Gastroesophageal sphincter (tissue), 4 donors: ENCODE results near the gene GALNT17. TPM values are rescaled to one million over a fixed set of nuclear protein-coding genes. Genes with fewer than 3 reads are reported as not detected.
A peak's percentile ranks its signal among the peaks of the same experiment; 100 is the strongest.

ENCODE experiments used
- ATAC-seq: fragments of 150-250 bp; one replicate; pipeline ENCODE4 v1.9.1; 2016; ENCODE audit warnings: mild to moderate bottlenecking, moderate library complexity
- H3K27ac ChIP-seq, 4 donors: fragments of 200-600 bp; sonication (generic) in 3 of 4; 1 replicate in 3 of 4; 2 replicates in 1 of 4; pipeline ENCODE4 v1.5.1; 2016 to 2019
- H3K27me3 ChIP-seq: fragments of 200-600 bp; sonication (generic); one replicate; pipeline ENCODE4 v1.5.1; 2019
- H3K36me3 ChIP-seq, 2 donors: fragments of 200-600 bp; sonication (generic); one replicate each; pipeline ENCODE4 v1.5.1; 2019; ENCODE audit warnings: control low read depth in 1 of 2
- H3K4me1 ChIP-seq, 3 donors: fragments of 200-600 bp; sonication (generic); 1 replicate in 2 of 3; 2 replicates in 1 of 3; pipeline ENCODE4 v1.5.1; 2016 to 2019; ENCODE audit warnings: control low read depth in 2 of 3
- H3K4me3 ChIP-seq, 2 donors: fragments of 200-600 bp; sonication (generic); one replicate each; pipeline ENCODE4 v1.5.1; 2019; ENCODE audit warnings: mild to moderate bottlenecking in 1 of 2, moderate library complexity in 1 of 2
- H3K9me3 ChIP-seq, 3 donors: fragments of 200-600 bp; sonication (generic); one replicate each; pipeline ENCODE4 v1.5.1; 2017 to 2019; ENCODE audit warnings: control low read depth in 2 of 3
- EP300 ChIP-seq: sonication (generic); formaldehyde crosslinking; IDR thresholded peaks from one replicate; pipeline ENCODE4 v1.6.1; 2017; ENCODE audit warnings: antibody characterized with exemption, mild to moderate bottlenecking
- POLR2A ChIP-seq, 2 donors: fragments of 450-650 bp; IDR thresholded peaks; one replicate each; pipeline ENCODE4 v1.6.1; 2017; ENCODE audit warnings: antibody characterized with exemption in 2 of 2, mild to moderate bottlenecking in 2 of 2, moderate library complexity in 1 of 2
- POLR2AphosphoS5 ChIP-seq: sonication (generic); formaldehyde crosslinking; IDR thresholded peaks from one replicate; pipeline ENCODE4 v1.6.1; 2017; ENCODE audit warnings: antibody characterized with exemption
- WGBS, 2 donors: methylation state at CpG; one replicate each; pipeline ENCODE4 v1.1.5; 2018; ENCODE audit warnings: low coverage in 1 of 2; 5-methylcytosine and 5-hydroxymethylcytosine counted together
- total RNA-seq, 4 donors: library from RNA; depleted of rRNA; stranded (reverse); fragments of >200 nt; gene quantifications; one replicate each; pipeline ENCODE4 v1.1.0, GENCODE V29; 2016
- TF ChIP-seq, protein P1 (sequence below), 4 experiments: fragments of 200-600 bp in 2 of 4; fragments of 450-650 bp in 2 of 4; sonication (generic) in 1 of 4; IDR thresholded peaks; one replicate each; pipeline ENCODE4 v1.5.1; 2017 to 2019; ENCODE audit warnings: antibody characterized with exemption in 4 of 4, mild to moderate bottlenecking in 2 of 4, moderate library complexity in 2 of 4

The GALNT17 gene
- total RNA-seq, 4 donors from 2014 or later: 16.7 to 93.2 (median 34.8) TPM

DNA sequence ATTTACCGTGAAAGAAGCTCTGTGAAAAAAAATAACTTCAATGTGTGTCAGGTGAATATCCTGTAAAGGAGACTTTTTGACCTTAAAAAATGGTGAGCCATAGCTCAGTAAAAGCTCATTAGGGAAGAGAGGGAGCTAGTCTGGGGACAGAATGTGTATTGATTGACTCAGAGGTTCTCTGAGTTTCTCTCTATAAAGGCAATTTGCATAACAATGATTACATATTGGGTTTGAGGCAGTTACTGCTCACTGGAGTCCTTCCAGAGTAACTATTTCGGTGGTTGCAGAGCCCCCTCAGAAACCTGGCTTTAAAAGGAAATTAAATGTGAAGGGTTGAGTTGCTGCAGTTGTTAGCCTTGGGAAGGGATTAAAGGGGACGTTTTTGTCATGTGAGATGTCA, 181.6 kb downstream of the GALNT17 start:
- H3K4me1 ChIP-seq: peaks cover 0 to 52% (median 3%) of the 10 kb centered on the region in 3 donors
- H3K27me3 ChIP-seq: no peaks in the 10 kb centered on the region
- no peaks in the 10 kb centered on the region for H3K36me3 ChIP-seq
- peak overlapping the region in 3 of 4 donors; percentile 51 to 84 (median 82) for H3K27ac ChIP-seq
- no peak overlapping the region for H3K4me3 ChIP-seq
- ATAC-seq: no peak
- peaks cover 0 to 8% (median 0%) of the 10 kb centered on the region in 3 donors for H3K9me3 ChIP-seq
- TF ChIP-seq EP300 (no peak), POLR2A (IDR thresholded peaks at IDR 0.05) (no peak), POLR2AphosphoS5 (no peak)
- TF ChIP-seq, protein P1, sequence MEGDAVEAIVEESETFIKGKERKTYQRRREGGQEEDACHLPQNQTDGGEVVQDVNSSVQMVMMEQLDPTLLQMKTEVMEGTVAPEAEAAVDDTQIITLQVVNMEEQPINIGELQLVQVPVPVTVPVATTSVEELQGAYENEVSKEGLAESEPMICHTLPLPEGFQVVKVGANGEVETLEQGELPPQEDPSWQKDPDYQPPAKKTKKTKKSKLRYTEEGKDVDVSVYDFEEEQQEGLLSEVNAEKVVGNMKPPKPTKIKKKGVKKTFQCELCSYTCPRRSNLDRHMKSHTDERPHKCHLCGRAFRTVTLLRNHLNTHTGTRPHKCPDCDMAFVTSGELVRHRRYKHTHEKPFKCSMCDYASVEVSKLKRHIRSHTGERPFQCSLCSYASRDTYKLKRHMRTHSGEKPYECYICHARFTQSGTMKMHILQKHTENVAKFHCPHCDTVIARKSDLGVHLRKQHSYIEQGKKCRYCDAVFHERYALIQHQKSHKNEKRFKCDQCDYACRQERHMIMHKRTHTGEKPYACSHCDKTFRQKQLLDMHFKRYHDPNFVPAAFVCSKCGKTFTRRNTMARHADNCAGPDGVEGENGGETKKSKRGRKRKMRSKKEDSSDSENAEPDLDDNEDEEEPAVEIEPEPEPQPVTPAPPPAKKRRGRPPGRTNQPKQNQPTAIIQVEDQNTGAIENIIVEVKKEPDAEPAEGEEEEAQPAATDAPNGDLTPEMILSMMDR (IDR thresholded peaks at IDR 0.05): no peak
- WGBS, 2 donors: 6 to 14% methylated on average over 3 of the region's 3 CpGs

DNA sequence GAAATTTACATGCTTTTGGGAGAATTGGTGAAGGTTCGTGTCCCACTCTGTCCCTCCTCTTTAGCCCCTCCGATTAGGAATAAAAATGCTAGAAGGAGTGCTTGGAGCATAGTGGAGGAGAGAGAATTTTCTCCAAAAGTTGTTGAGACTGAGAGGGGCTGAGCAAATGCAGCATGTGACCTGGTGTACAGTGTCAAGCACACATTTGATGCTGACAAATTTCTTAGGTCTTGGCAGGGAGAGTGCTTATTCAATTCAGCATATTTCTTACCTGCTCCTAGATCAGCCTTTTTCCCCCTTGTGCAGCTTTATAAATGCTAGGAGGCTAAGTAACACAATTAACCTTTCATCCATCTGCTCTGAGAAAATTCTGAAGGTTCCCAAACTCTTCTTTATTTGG, 189.0 kb downstream of the GALNT17 start:
- WGBS, 2 donors: 17 to 55% methylated on average over 2 of the region's 2 CpGs
- peak; percentile 16 for ATAC-seq

GRCh38 chr7:71322201-71322600, 190.3 kb downstream of the GALNT17 start:
- no peaks in the 10 kb centered on the region for H3K36me3 ChIP-seq

More for the DNA sequence above, 189.0 kb downstream of the GALNT17 start:
- Histone ChIP-seq H3K36me3 (no peaks in the 10 kb centered on the region), H3K4me3 (no peak overlapping the region), H3K9me3 (no peaks in the 10 kb centered on the region), H3K27ac (peak overlapping the region in 3 of 4 donors; percentile 66 to 71 (median 70)), H3K4me1 (peaks cover 0 to 40% (median 0%) of the 10 kb centered on the region in 3 donors), H3K27me3 (no peaks in the 10 kb centered on the region)
- TF ChIP-seq, protein P1 (IDR thresholded peaks at IDR 0.05): no peak
- TF ChIP-seq EP300: no peak
- no peak for TF ChIP-seq POLR2A (IDR thresholded peaks at IDR 0.05)
- TF ChIP-seq POLR2AphosphoS5: no peak

GRCh38 chr7:71323726-71324125, 191.8 kb downstream of the GALNT17 start:
- no peak for TF ChIP-seq POLR2A (IDR thresholded peaks at IDR 0.05)
- no peak for TF ChIP-seq EP300
- TF ChIP-seq, protein P1 (IDR thresholded peaks at IDR 0.05): no peak
- no peak for TF ChIP-seq POLR2AphosphoS5
- Histone ChIP-seq H3K27ac (no peak overlapping the region), H3K27me3 (no peaks in the 10 kb centered on the region), H3K4me3 (no peak overlapping the region), H3K4me1 (peaks cover 0 to 31% (median 0%) of the 10 kb centered on the region in 3 donors), H3K9me3 (no peaks in the 10 kb centered on the region), H3K36me3 (no peaks in the 10 kb centered on the region)
- ATAC-seq: no peak
- 57 to 62% methylated on average over 5 to 6 of the region's 6 CpGs for WGBS, 2 donors

More at GRCh38 chr7:71322201-71322600, 190.3 kb downstream of the GALNT17 start:
- H3K4me3 ChIP-seq: no peak overlapping the region
- no peak for ATAC-seq
- no peaks in the 10 kb centered on the region for H3K9me3 ChIP-seq
- 49 to 68% methylated on average over 5 to 6 of the region's 6 CpGs for WGBS, 2 donors
- H3K4me1 ChIP-seq: peaks cover 0 to 38% (median 0%) of the 10 kb centered on the region in 3 donors
- no peaks in the 10 kb centered on the region for H3K27me3 ChIP-seq
- H3K27ac ChIP-seq: peak overlapping the region in 2 of 4 donors; percentile 70 to 71
- TF ChIP-seq POLR2A (IDR thresholded peaks at IDR 0.05) (no peak), EP300 (no peak), POLR2AphosphoS5 (no peak)
- TF ChIP-seq, protein P1 (IDR thresholded peaks at IDR 0.05): no peak

GRCh38 chr7:71325151-71325550, 193.2 kb downstream of the GALNT17 start:
- TF ChIP-seq POLR2A (IDR thresholded peaks at IDR 0.05) (no peak), EP300 (no peak), POLR2AphosphoS5 (no peak)
- TF ChIP-seq, protein P1 (IDR thresholded peaks at IDR 0.05): no peak
- no peak for ATAC-seq
- Histone ChIP-seq H3K27ac (no peak overlapping the region), H3K4me1 (peaks cover 0 to 31% (median 0%) of the 10 kb centered on the region in 3 donors), H3K27me3 (no peaks in the 10 kb centered on the region), H3K4me3 (no peak overlapping the region), H3K9me3 (no peaks in the 10 kb centered on the region), H3K36me3 (no peaks in the 10 kb centered on the region)
- WGBS, 2 donors: 67% methylated on average over 1 of the region's 5 CpGs; no CpG with 5 or more reads in 1 of the 2 donors
